A673 (cell line): ENCODE results near the gene MLNR. TPM values are rescaled to one million over a fixed set of nuclear protein-coding genes. Genes with fewer than 3 reads are reported as not detected.
A peak's percentile ranks its signal among the peaks of the same experiment; 100 is the strongest.

Experiments used
- BruUV-seq: library from RNA; stranded (reverse); fragments of 400-500 nt; replicated peaks from 2 replicates; lab custom pipeline; 2021; lab: Mats Ljungman, UMichigan
- CTCF ChIA-PET: fragments of 300-600 bp; sonication (Branson Sonifier 250); formaldehyde crosslinking; loops from one replicate; lab custom pipeline; 2022; ENCODE audit warnings: antibody characterized with exemption; lab: Charles Lee
- POLR2A ChIA-PET: fragments of 300-600 bp; sonication (Branson Sonifier 250); formaldehyde crosslinking; loops from one replicate; lab custom pipeline; 2022; ENCODE audit warnings: antibody characterized with exemption; ENCODE audit not compliant: low non-redundant PET; lab: Charles Lee
- DNase-seq: peaks from one replicate; pipeline ENCODE4 v3.0.0-alpha.2; 2015; ENCODE audit warnings: low spot score
- H3K27ac ChIP-seq: fragments of 200-600 bp; sonication (generic); 2 replicates; pipeline ENCODE4 v1.5.1; 2016; ENCODE audit warnings: mixed run types, low read depth, mild to moderate bottlenecking, mixed read lengths, antibody characterized with exemption, low read length; ENCODE audit not compliant: poor library complexity, severe bottlenecking
- H3K27me3 ChIP-seq: fragments of 200-600 bp; sonication (generic); replicated peaks from 2 replicates; pipeline ENCODE4 v1.6.1; 2017; ENCODE audit warnings: mixed run types, low read depth, mild to moderate bottlenecking, mixed read lengths, antibody characterized with exemption, low read length; ENCODE audit not compliant: insufficient read depth, poor library complexity
- H3K36me3 ChIP-seq: fragments of 200-600 bp; sonication (generic); 2 replicates; pipeline ENCODE4 v1.6.1; 2016; ENCODE audit warnings: mixed run types, mild to moderate bottlenecking, mixed read lengths, antibody characterized with exemption, low read length; ENCODE audit not compliant: insufficient read depth, poor library complexity, severe bottlenecking
- H3K4me1 ChIP-seq: fragments of 200-600 bp; sonication (generic); 2 replicates; pipeline ENCODE4 v1.6.1; 2017; ENCODE audit warnings: mixed run types, mild to moderate bottlenecking, mixed read lengths, antibody characterized with exemption, low read length; ENCODE audit not compliant: insufficient read depth, poor library complexity, severe bottlenecking
- H3K4me3 ChIP-seq: fragments of 200-600 bp; sonication (generic); 2 replicates; pipeline ENCODE4 v1.5.1; 2016; ENCODE audit warnings: low read depth, mixed run types, mild to moderate bottlenecking, mixed read lengths, low read length; ENCODE audit not compliant: poor library complexity, severe bottlenecking
- H3K9me3 ChIP-seq: fragments of 200-600 bp; sonication (generic); 2 replicates; pipeline ENCODE4 v1.6.1; 2016; ENCODE audit warnings: mixed run types, low read depth, mild to moderate bottlenecking, mixed read lengths, antibody characterized with exemption, low read length; ENCODE audit not compliant: poor library complexity, severe bottlenecking
- CTCF ChIP-seq: fragments of 300-800, 200-600 bp; sonication (generic); conservative IDR thresholded peaks from 2 replicates; pipeline ENCODE4 v1.5.1; 2017; ENCODE audit warnings: low read depth, mild to moderate bottlenecking, antibody characterized with exemption, low read length, moderate library complexity, mixed read lengths
- EZH2 ChIP-seq: fragments of 200-600 bp; sonication (generic); IDR thresholded peaks from 2 replicates; pipeline ENCODE4 v1.6.1; 2017; ENCODE audit warnings: borderline replicate concordance, low read depth, mild to moderate bottlenecking, mixed read lengths, antibody characterized with exemption, low read length; ENCODE audit not compliant: poor library complexity, severe bottlenecking
- intact Hi-C: fragments of 100-400 bp; cut with micrococcal nuclease; formaldehyde crosslinking; loops from one replicate; pipeline ENCODE4 v1.10.0; 2022; ENCODE audit not compliant: unreplicated experiment
- total RNA-seq: library from RNA; stranded (reverse); gene quantifications from 2 replicates; pipeline ENCODE4 v1.2.3, GENCODE V29; 2021

Gene MLNR
- total RNA-seq, 1 experiment from 2014 or later: not detected

- H3K27ac ChIP-seq: no peak overlapping the region
- TF ChIP-seq EZH2 (no peak), CTCF (no peak)
- no peaks in the 10 kb centered on the region for H3K9me3 ChIP-seq
- H3K4me3 ChIP-seq: no peak overlapping the region
- POLR2A ChIA-PET: no interaction called here
- H3K27me3 ChIP-seq: peaks cover 43% of the 10 kb centered on the region
- no peaks in the 10 kb centered on the region for H3K36me3 ChIP-seq
- no peak for DNase-seq
- peaks cover 10% of the 10 kb centered on the region for H3K4me1 ChIP-seq
- intact Hi-C loops: no loop called here
- CTCF ChIA-PET: no interaction called here
- no TSS peak for BruUV-seq
Observed at GRCh38 chr13:49218493-49219051, 1.6 kb upstream of the MLNR start.

GRCh38 chr13:49219647-49220035 is 497 bp upstream of the MLNR start:
- no peak for DNase-seq
- H3K27ac ChIP-seq: no peak overlapping the region
- no peaks in the 10 kb centered on the region for H3K36me3 ChIP-seq
- no peaks in the 10 kb centered on the region for H3K9me3 ChIP-seq
- peak overlapping the region; percentile 34 for H3K4me3 ChIP-seq
- H3K27me3 ChIP-seq: peaks cover 49% of the 10 kb centered on the region
- intact Hi-C loops: no loop called here
- ChIA-PET POLR2A (no interaction called here), CTCF (no interaction called here)
- H3K4me1 ChIP-seq: peaks cover 8% of the 10 kb centered on the region
- TF ChIP-seq EZH2 (no peak), CTCF (no peak)
- no TSS peak for BruUV-seq

GRCh38 chr13:49220856-49221589 is 885 bp downstream of the MLNR start:
- POLR2A ChIA-PET: no interaction called here
- BruUV-seq: no TSS peak

More at GRCh38 chr13:49220856-49221589, 885 bp downstream of the MLNR start:
- Histone ChIP-seq H3K27ac (no peak overlapping the region), H3K4me3 (peak overlapping the region; percentile 34), H3K9me3 (no peaks in the 10 kb centered on the region), H3K4me1 (no peaks in the 10 kb centered on the region), H3K27me3 (peaks cover 56% of the 10 kb centered on the region), H3K36me3 (no peaks in the 10 kb centered on the region)
- TF ChIP-seq EZH2: peak; percentile 83
- no peak for TF ChIP-seq CTCF
- CTCF ChIA-PET: no interaction called here
- DNase-seq: no peak
- intact Hi-C loops: no loop called here
